Breast epithelium (tissue), 4 donors: ENCODE results near the gene OCEL1. TPM values are rescaled to one million over a fixed set of nuclear protein-coding genes. Genes with fewer than 3 reads are reported as not detected.

ENCODE experiments used
- DNase-seq, 2 donors: peaks; one replicate each; pipeline ENCODE4 v3.0.0-alpha.2; 2019; ENCODE audit warnings: low spot score in 2 of 2
- H3K27ac ChIP-seq, 2 donors: fragments of 200-600 bp; sonication (generic) in 1 of 2; one replicate each; pipeline ENCODE4 v1.5.1; 2016 to 2019; ENCODE audit warnings: mild to moderate bottlenecking in 1 of 2
- H3K27me3 ChIP-seq, 2 donors: fragments of 200-600 bp; sonication (generic) in 1 of 2; one replicate each; pipeline versions ENCODE4 v1.5.1 to v1.6.0; 2017 to 2019; ENCODE audit warnings: control low read depth in 1 of 2, mild to moderate bottlenecking in 1 of 2
- H3K36me3 ChIP-seq: fragments of 200-600 bp; one replicate; pipeline ENCODE4 v1.5.1; 2019
- H3K4me1 ChIP-seq, 2 donors: fragments of 200-600 bp; sonication (generic); one replicate each; pipeline ENCODE4 v1.5.1; 2016 to 2019; ENCODE audit warnings: control low read depth in 1 of 2
- H3K4me3 ChIP-seq, 3 donors: fragments of 200-600 bp; sonication (generic); 1 replicate in 2 of 3; 2 replicates in 1 of 3; pipeline ENCODE4 v1.5.1; 2016 to 2019; ENCODE audit warnings: mild to moderate bottlenecking in 3 of 3, moderate library complexity in 2 of 3
- H3K9me3 ChIP-seq, 2 donors: fragments of 200-600 bp; sonication (generic) in 1 of 2; one replicate each; pipeline ENCODE4 v1.5.1; 2016 to 2019; ENCODE audit warnings: control low read depth in 1 of 2
- POLR2A ChIP-seq: fragments of 450-650 bp; IDR thresholded peaks from one replicate; pipeline ENCODE4 v1.6.1; 2016; ENCODE audit warnings: antibody characterized with exemption, mild to moderate bottlenecking, moderate library complexity
- POLR2AphosphoS5 ChIP-seq, 3 donors: sonication (generic); formaldehyde crosslinking; IDR thresholded peaks; one replicate each; pipeline ENCODE4 v1.6.1; 2017; ENCODE audit warnings: antibody characterized with exemption in 3 of 3
- intact Hi-C: fragments of 100-400 bp; cut with DNase I; formaldehyde crosslinking; loops from one replicate; pipeline ENCODE4 v1.15.1; 2023; ENCODE audit warnings: low total_unique reads
- total RNA-seq, 3 donors: library from RNA; depleted of rRNA; stranded (reverse); fragments of >200 nt; gene quantifications; one replicate each; pipeline ENCODE4 v1.1.0, GENCODE V29; 2016
- TF ChIP-seq, protein P1 (sequence below), 3 donors: fragments of 450-650 bp; IDR thresholded peaks; one replicate each; pipeline ENCODE4 v1.5.1; 2016 to 2017; ENCODE audit warnings: antibody characterized with exemption in 3 of 3, mild to moderate bottlenecking in 3 of 3, moderate library complexity in 3 of 3

OCEL1 gene
- total RNA-seq, 3 donors from 2014 or later = 8.8 to 13.8 (median 9.4) TPM

DNA sequence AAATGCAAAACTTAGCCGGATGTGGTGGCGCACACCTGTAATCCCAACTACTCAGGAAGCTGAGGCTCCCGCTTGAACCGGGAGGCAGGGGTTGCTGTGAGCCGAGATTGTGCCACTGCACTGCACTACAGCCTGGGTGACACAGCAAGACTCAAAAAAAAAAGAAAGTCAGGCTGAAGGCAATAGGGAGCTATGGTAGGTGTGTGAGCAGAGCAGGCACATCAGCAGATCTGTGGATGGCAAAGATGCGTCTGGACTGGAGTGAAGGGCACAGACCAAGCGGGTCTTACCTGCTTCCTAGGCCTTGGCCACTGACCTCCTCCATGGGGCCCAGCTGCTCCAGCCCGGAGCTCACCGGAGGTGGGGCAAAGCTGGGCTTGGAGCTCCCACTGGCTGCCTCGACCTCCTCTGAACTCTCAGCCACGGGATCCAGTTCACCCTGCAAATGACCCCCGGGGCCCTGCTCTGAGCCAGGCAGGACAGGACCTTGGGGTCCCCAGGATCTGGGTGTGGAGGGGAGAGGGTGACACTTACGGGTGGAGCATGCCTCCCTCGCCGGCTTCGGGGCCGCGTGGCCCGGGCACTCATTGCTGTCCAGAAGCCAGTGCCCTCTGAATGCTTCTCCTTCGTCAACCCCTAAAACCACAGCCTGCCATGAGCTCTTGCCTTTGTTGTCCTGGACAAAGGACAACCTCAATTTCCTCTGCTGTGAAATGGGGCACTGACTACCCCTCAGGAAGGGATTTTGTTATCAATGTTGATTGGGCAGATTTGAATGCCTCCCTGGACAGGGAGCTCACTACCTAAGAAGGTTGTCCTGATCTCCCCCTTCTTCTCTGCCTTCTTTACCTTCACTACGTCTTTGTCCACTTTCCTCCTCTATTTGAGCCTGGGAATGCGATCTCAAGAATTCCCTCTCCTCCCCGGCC is 38.0 kb downstream of the OCEL1 start:
- Histone ChIP-seq H3K27ac (peak overlapping the region; percentile 45 to 63), H3K9me3 (peaks cover 5 to 10% of the 10 kb centered on the region in 2 donors), H3K36me3 (no peaks in the 10 kb centered on the region), H3K4me1 (peaks cover 0 to 5% of the 10 kb centered on the region in 2 donors), H3K4me3 (peak overlapping the region; percentile 30 to 55 (median 37)), H3K27me3 (no peaks in the 10 kb centered on the region)
- intact Hi-C loops = no loop called here
- TF ChIP-seq, protein P1, sequence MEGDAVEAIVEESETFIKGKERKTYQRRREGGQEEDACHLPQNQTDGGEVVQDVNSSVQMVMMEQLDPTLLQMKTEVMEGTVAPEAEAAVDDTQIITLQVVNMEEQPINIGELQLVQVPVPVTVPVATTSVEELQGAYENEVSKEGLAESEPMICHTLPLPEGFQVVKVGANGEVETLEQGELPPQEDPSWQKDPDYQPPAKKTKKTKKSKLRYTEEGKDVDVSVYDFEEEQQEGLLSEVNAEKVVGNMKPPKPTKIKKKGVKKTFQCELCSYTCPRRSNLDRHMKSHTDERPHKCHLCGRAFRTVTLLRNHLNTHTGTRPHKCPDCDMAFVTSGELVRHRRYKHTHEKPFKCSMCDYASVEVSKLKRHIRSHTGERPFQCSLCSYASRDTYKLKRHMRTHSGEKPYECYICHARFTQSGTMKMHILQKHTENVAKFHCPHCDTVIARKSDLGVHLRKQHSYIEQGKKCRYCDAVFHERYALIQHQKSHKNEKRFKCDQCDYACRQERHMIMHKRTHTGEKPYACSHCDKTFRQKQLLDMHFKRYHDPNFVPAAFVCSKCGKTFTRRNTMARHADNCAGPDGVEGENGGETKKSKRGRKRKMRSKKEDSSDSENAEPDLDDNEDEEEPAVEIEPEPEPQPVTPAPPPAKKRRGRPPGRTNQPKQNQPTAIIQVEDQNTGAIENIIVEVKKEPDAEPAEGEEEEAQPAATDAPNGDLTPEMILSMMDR (IDR thresholded peaks at IDR 0.05) = no peak
- TF ChIP-seq POLR2A (no peak), POLR2AphosphoS5 (IDR thresholded peaks at IDR 0.05) (no peak)
- DNase-seq = no peak

DNA sequence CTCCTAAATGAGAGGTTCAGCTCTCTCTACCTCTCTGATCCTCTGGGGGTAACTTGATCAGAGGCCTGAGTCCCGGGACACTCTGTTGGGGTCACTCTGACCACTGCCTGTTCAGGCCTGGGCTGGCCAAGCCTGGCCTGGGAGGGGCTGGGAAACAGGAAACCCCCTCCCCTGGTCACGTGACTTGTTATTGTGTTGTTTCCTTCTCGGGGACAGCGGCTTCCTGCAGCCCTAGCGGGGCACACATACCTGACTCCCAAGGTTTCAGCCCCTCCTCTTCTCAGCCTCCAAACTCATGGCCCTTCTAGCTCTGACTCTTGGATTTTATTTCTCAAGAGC is 38.6 kb downstream of the OCEL1 start, which contains the start of gene USHBP1:
Gene USHBP1 (minus strand): TSS at position 105 of the 339 bp plus-strand sequence. CDS start 446 bp downstream, outside the sequence.
- no peaks in the 10 kb centered on the region for H3K36me3 ChIP-seq
- no peaks in the 10 kb centered on the region for H3K27me3 ChIP-seq
- peaks cover 0 to 5% of the 10 kb centered on the region in 2 donors for H3K4me1 ChIP-seq
- intact Hi-C loops = no loop called here
- DNase-seq = no peak
- TF ChIP-seq, protein P1 (IDR thresholded peaks at IDR 0.05) = no peak
- TF ChIP-seq POLR2AphosphoS5 (IDR thresholded peaks at IDR 0.05) = no peak
- no peak for TF ChIP-seq POLR2A
- peaks cover 0 to 4% of the 10 kb centered on the region in 2 donors for H3K9me3 ChIP-seq
- H3K27ac ChIP-seq = peak within 1 kb of the TSS; percentile 45 to 63
- H3K4me3 ChIP-seq = peak within 1 kb of the TSS; percentile 30 to 55 (median 37)

DNA sequence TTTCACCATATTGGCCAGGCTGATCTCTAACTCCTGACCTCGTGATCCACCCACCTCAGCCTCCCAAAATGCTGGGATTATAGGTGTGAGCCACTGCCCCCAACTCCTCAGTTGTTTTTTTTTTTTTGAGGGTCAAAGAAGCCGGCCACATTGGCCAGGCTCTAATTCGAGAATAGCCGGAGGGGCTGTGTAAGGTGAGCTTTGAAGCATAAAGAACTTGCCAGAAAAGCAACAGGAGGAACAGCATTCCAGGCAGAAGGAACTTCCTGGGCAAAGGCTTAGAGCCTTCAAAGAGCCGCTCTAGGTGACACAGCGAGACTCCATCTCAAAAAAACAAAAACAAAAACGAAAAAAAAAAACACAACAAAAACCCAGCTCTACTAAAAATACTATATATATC is 40.0 kb downstream of the OCEL1 start:
- intact Hi-C loops = loop anchor here (5.0 kb wide), 1 partner anchor 639 kb away; the partner anchor contains the start of gene MED26
- H3K27me3 ChIP-seq = no peaks in the 10 kb centered on the region
- no peaks in the 10 kb centered on the region for H3K36me3 ChIP-seq
- peak overlapping the region in 1 of 2 donors; percentile 78 for H3K27ac ChIP-seq
- no peak for TF ChIP-seq POLR2AphosphoS5 (IDR thresholded peaks at IDR 0.05)
- TF ChIP-seq, protein P1 (IDR thresholded peaks at IDR 0.05) = no peak
- TF ChIP-seq POLR2A = no peak
- no peak overlapping the region for H3K4me3 ChIP-seq
- H3K9me3 ChIP-seq = no peaks in the 10 kb centered on the region
- DNase-seq = no peak
- H3K4me1 ChIP-seq = peaks cover 0 to 5% of the 10 kb centered on the region in 2 donors

DNA sequence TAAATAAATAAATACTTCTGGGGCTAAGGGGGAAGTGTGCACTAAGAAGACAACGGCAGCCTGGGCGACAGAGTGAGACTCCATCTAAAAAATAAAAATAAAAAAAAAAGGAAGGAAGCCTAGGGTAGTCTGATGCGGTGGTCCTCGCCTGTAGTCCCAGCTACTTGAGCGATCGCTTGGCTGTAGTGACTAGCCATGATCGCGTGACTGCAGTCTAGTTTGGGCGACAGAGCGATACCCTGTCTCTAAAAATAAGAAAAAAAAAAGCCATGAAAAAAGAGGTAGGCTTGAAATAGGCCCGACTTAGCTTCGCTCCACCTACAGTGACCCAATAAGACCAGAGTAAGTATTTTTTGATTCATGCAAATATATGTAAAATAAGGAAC is 40.6 kb downstream of the OCEL1 start:
- intact Hi-C loops = loop anchor here (5.0 kb wide), 1 partner anchor 639 kb away; the partner anchor contains the start of gene MED26
- Histone ChIP-seq H3K27ac (peak overlapping the region in 1 of 2 donors; percentile 78), H3K27me3 (no peaks in the 10 kb centered on the region), H3K4me1 (peaks cover 0 to 5% of the 10 kb centered on the region in 2 donors), H3K9me3 (no peaks in the 10 kb centered on the region), H3K4me3 (peak overlapping the region in 1 of 3 donors; percentile 94), H3K36me3 (no peaks in the 10 kb centered on the region)
- TF ChIP-seq, protein P1 (IDR thresholded peaks at IDR 0.05) = no peak
- TF ChIP-seq POLR2A = no peak
- no peak for TF ChIP-seq POLR2AphosphoS5 (IDR thresholded peaks at IDR 0.05)
- no peak for DNase-seq
